Endometrium (tissue), 2 donors: ENCODE results near the gene AKAP13.
"Not testable (repeated sequence)": the region's sequence is repeated elsewhere in the genome, so short reads cannot be mapped to it uniquely, and the experiment has no call there.

Source experiments
- FAIRE-seq: peaks from 2 replicates; lab custom pipeline; 2012; peaks lifted over from hg19 to GRCh38; lab: Jason Lieb, UNC
- donor health status: control.
- donor health status: control.

AKAP13 gene

DNA sequence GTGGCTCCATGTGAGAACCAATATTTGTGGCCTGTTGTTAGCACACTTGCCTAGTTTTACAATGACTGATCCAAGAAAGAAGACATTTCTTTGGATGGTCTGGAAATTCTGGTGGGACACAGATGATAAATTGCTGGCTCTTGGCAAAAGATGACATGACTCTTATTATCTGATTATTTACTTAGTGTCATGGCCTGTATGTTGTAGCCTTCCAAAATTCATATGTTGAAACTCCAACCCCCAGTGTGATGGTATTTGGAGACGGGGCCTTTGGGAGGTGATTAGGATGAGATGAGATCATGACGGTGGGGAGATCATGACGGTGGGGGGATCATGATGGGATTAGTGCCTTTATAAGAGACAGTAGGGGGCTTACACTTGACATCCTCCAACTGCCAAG, 30.0 kb upstream of the AKAP13 start:
- FAIRE-seq = no peak

- FAIRE-seq = not testable (repeated sequence)
Observed at GRCh38 chr15:85351501-85351900, 28.9 kb upstream of the AKAP13 start.

GRCh38 chr15:85351965-85352364, 28.4 kb upstream of the AKAP13 start:
- no peak for FAIRE-seq

- no peak for FAIRE-seq
Observed at GRCh38 chr15:85353516-85353915, 26.9 kb upstream of the AKAP13 start.

- FAIRE-seq = no peak
Observed at GRCh38 chr15:85354461-85354860, 25.9 kb upstream of the AKAP13 start.

GRCh38 chr15:85354948-85355347, 25.5 kb upstream of the AKAP13 start:
- FAIRE-seq = no peak

DNA sequence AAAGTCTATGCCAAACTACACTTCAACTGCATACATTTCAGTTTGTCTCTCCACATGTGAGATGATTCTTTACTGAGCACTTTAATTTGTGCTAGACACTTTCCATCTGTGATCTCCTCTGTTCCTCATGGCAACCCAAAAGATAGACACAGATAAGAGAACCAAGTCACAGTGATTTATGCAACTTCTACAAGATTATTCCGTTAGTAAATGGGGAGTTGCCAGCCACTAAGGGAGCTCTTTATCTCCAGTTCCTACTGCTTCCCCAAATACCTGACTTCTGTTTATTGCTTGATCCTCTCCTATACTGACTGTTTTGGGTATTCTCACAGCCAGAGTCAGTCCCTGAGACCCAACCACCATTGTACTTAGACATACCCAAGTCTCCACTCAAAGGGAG, 24.1 kb upstream of the AKAP13 start:
- no peak for FAIRE-seq

DNA sequence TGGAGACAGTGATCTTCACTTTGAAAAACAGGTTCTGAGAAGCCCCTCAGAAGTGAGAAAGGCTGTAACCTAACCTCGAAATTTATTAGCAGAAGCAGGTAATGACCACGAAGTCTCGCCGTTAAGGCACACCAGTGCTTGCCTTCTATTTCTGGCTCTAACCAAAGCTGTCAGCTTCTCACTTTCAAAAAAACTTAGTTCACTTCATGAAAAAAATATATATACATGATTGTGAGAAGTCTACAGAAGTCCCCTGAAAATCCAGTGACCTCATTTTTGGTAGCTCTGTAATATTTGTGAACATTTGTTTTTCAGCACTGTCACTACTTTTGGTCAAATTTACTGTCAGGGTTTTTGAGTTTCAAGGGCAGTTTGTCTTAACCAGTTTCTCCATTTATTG, 19.1 kb upstream of the AKAP13 start:
- no peak for FAIRE-seq

GRCh38 chr15:85362436-85363081, 17.8 kb upstream of the AKAP13 start:
- FAIRE-seq = no peak

GRCh38 chr15:85365980-85366379, 14.4 kb upstream of the AKAP13 start:
- no peak for FAIRE-seq

- no peak for FAIRE-seq
Observed at GRCh38 chr15:85367741-85368140, 12.7 kb upstream of the AKAP13 start.

DNA sequence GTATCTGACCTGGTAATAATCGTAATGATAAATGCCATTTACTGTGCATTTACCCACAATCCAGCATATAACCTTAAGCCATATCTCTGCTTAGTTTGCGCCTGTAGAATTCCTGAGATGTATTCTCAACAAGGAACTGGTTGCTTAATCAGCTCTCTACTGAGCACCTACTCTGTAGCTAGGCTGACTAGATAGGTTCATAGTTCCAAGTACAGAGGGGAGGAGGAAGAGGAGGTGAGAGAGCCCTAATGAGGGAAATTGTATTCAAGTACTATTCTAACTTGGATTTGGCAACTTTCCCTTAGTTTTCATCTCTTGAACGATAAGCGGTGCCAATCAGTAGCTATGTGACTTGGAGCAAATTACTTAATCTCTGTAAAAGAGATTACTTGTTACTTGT, 5.6 kb upstream of the AKAP13 start:
- no peak for FAIRE-seq

DNA sequence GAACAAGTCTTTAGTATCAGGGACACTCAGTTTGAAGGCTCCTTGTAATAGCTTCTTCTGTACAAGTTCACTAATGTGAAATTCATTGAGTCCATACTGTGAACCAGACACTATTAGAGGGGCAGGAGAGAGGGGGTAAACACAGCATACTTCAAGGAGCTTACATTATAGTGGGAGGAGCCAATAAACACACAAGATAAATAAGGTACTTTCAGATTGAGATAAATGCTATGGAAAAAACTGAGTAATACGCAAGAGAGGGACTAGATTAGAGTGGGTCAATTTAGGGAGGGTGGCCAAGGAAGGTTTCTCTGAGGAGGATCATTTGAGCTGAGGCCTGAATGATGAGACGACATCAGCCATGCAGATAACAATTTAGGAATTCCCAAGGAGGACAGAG, 3.1 kb upstream of the AKAP13 start:
- no peak for FAIRE-seq

GRCh38 chr15:85377986-85378385, 2.4 kb upstream of the AKAP13 start:
- no peak for FAIRE-seq

GRCh38 chr15:85379403-85380131, 836 bp upstream of the AKAP13 start:
- FAIRE-seq = no peak

DNA sequence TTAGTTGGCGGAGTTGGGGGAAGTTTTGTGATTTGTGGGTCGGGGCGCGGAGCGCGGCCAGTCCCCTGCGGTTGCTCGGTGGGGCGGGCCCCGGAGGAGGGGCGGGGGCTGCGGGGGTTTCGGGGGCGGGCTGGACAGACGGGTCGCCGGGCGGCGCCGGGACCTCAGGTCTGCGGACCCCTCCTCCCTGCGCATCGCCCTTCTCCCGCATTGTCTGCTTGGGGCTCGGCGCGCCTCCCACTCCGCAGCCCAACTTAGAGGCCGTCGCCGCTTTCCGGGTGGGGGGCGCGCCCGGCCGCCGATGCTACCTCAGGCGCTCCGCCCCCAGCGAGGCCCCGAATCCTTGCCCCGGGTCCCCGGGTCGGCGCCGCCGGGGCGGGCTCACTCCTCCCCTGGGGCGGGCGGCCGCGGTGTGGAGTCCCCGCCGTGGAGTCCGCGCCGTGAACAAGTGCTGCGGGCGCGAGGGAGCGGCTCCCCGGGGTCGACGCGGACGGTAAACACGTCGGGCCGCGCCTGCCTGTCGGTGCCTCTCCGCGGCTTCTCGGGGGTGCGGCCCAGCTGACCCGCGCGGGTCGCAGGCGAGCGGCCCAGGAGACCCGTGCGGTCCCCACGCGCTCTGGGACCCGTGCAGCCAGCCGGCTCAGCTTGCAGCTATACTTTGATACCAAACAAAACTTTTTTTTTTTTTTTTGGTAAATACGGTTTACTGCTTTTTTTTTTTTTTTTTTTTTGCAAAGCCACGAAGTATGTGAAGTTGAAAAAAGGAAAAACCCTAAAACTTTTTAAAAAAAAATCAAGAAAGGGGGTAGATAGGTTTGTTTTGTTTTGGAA, 624 bp downstream of the AKAP13 start:
- FAIRE-seq = no peak

- FAIRE-seq = no peak
Observed at GRCh38 chr15:85381850-85382751, 1.7 kb downstream of the AKAP13 start.

GRCh38 chr15:85382942-85383341, 2.5 kb downstream of the AKAP13 start:
- FAIRE-seq = no peak

DNA sequence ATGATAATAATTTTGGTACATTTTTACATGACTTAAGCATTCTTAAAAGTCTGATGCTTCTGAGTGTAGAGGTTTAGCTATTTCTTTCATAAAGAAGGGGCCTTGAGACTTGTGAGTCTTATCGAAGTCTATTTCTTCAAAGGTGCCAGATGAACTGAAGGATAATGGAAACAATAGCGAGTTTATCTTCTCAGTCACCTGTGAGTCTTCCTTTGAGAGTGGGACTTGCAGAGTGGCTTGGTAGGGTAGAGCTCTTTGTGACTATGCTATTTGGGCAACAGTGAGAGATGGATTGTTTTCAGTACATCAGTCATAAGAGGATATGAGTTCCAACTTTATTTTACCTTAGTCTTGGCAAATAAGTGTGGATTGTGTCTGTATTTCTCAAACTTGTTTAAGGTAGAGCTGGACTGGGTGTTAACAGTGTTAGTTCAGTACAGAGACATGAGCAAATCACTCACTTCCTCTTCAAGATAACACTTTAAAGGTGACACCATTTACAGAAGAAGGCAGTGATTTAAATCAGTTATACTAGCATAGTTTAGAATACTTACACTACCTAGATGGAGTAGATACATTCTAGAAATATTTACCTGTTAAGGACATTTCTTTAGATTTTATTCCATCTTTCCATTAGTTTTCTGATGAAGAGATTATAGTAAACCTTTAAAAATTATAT, 3.2 kb downstream of the AKAP13 start:
- FAIRE-seq = no peak

DNA sequence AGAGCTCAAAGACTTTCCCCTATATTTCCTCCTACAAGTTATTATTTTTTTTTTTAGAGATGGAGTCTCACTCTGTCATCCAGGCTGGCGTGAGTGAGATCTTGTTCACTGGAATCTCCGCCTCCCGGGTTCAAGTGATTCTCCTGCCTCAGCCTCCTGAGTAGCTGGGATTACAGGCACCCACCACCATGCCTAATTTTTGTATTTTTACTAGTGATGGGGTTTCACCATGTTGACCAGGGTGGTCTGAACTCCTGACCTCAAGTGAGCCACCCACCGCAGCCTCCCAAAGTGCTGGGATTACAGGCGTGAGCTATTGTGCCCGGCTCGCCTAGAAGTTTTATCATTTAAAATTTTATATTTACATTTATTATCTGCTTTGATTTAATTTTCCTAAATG, 5.9 kb downstream of the AKAP13 start:
- no peak for FAIRE-seq

- FAIRE-seq = no peak
Observed at GRCh38 chr15:85388566-85389305, 8.3 kb downstream of the AKAP13 start.
